Mammary epithelial cell (primary cell): ENCODE data around the gene GPR78.

ENCODE experiments used
- EZH2 ChIP-seq: IDR thresholded peaks from 2 replicates; pipeline ENCODE4 v1.6.1; 2012; ENCODE audit warnings: low read length, inconsistent platforms, borderline replicate concordance
- TF ChIP-seq, protein P1 (sequence below), 2 donors: IDR thresholded peaks in 1 of 2; conservative IDR thresholded peaks in 1 of 2; 2 replicates each; pipeline ENCODE4 v1.5.1; 2011 to 2012; ENCODE audit warnings: inconsistent platforms in 2 of 2, low read length in 2 of 2, mild to moderate bottlenecking in 2 of 2, control low read depth in 1 of 2, low read depth in 1 of 2; ENCODE audit not compliant: insufficient read depth in 1 of 2; ENCODE audit errors: extremely low read depth in 1 of 2

DNA sequence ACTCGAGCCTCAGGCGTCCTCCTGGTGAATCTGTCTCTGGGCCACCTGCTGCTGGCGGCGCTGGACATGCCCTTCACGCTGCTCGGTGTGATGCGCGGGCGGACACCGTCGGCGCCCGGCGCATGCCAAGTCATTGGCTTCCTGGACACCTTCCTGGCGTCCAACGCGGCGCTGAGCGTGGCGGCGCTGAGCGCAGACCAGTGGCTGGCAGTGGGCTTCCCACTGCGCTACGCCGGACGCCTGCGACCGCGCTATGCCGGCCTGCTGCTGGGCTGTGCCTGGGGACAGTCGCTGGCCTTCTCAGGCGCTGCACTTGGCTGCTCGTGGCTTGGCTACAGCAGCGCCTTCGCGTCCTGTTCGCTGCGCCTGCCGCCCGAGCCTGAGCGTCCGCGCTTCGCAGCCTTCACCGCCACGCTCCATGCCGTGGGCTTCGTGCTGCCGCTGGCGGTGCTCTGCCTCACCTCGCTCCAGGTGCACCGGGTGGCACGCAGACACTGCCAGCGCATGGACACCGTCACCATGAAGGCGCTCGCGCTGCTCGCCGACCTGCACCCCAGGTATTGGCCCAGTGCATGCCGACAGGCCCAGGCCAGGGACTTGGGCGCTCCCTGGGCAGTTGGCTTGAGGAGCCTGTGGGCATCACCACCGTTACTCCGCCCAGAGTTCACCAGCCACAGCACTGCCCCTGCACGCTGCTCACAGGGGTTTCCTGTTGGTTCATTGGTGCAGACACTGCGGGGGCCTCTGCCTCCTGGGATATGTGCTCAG is 1.1 kb downstream of the GPR78 start:
- TF ChIP-seq, protein P1, sequence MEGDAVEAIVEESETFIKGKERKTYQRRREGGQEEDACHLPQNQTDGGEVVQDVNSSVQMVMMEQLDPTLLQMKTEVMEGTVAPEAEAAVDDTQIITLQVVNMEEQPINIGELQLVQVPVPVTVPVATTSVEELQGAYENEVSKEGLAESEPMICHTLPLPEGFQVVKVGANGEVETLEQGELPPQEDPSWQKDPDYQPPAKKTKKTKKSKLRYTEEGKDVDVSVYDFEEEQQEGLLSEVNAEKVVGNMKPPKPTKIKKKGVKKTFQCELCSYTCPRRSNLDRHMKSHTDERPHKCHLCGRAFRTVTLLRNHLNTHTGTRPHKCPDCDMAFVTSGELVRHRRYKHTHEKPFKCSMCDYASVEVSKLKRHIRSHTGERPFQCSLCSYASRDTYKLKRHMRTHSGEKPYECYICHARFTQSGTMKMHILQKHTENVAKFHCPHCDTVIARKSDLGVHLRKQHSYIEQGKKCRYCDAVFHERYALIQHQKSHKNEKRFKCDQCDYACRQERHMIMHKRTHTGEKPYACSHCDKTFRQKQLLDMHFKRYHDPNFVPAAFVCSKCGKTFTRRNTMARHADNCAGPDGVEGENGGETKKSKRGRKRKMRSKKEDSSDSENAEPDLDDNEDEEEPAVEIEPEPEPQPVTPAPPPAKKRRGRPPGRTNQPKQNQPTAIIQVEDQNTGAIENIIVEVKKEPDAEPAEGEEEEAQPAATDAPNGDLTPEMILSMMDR (conservative IDR thresholded peaks at IDR 0.05 in 1 of 2, IDR thresholded peaks at IDR 0.05 in 1 of 2; ENCODE audit: extremely low read depth in 1 of 2, insufficient read depth in 1 of 2, low read depth in 1 of 2, low read length in 2 of 2), result no peak
- TF ChIP-seq EZH2, result no peak
